Endothelial cell of umbilical vein (primary cell): ENCODE measurements around the gene LCT. TPM values are rescaled to one million over a fixed set of nuclear protein-coding genes. Genes with fewer than 3 reads are reported as not detected.

Source experiments
- BruUV-seq: library from RNA; stranded (reverse); fragments of 400-500 nt; replicated peaks from 2 replicates; lab custom pipeline; 2021; lab: Mats Ljungman, UMichigan
- CTCF ChIA-PET: fragments of 300-600, 350-600 bp; sonication (Branson Sonifier 250); formaldehyde crosslinking; loops from one replicate; lab custom pipeline; 2021; ENCODE audit warnings: antibody characterized with exemption, inconsistent platforms; lab: Charles Lee
- POLR2A ChIA-PET: fragments of 300-600, 350-600 bp; sonication (Branson Sonifier 250); formaldehyde crosslinking; loops from one replicate; lab custom pipeline; 2021; ENCODE audit warnings: antibody characterized with exemption, inconsistent platforms; lab: Charles Lee
- DNase-seq: peaks from one replicate; pipeline ENCODE4 v3.0.0-alpha.2; 2011; ENCODE audit warnings: low read depth, low spot score
- FAIRE-seq: peaks from 2 replicates; lab custom pipeline; 2011; peaks lifted over from hg19 to GRCh38; lab: Jason Lieb, UNC
- H2AFZ ChIP-seq: 2 replicates; pipeline ENCODE4 v1.6.0; 2012; ENCODE audit warnings: low read depth, low read length, control low read depth, inconsistent platforms
- H3K27ac ChIP-seq: 2 replicates; pipeline ENCODE4 v1.5.1; 2011; ENCODE audit warnings: low read depth, mild to moderate bottlenecking, control low read depth, low read length, moderate library complexity; ENCODE audit not compliant: insufficient read depth
- H3K27me3 ChIP-seq, 2 experiments: 2 replicates each; pipeline versions ENCODE4 v1.6.0 to v1.6.1; 2011; ENCODE audit warnings: low read length in 2 of 2, mixed read lengths in 1 of 2; ENCODE audit not compliant: control insufficient read depth in 2 of 2, insufficient read depth in 2 of 2
- H3K36me3 ChIP-seq, 2 experiments: 2 replicates in 1 of 2; 3 replicates in 1 of 2; pipeline ENCODE4 v1.5.1; 2011; ENCODE audit warnings: low read length in 2 of 2, mild to moderate bottlenecking in 1 of 2, moderate library complexity in 1 of 2; ENCODE audit not compliant: control insufficient read depth in 2 of 2, insufficient read depth in 2 of 2; ENCODE audit errors: extremely low read depth in 1 of 2
- H3K4me1 ChIP-seq: 3 replicates; pipeline ENCODE4 v1.5.1; 2011; ENCODE audit warnings: mild to moderate bottlenecking, low read length; ENCODE audit not compliant: control insufficient read depth, insufficient read depth; ENCODE audit errors: extremely low read depth
- H3K4me2 ChIP-seq: 2 replicates; pipeline ENCODE4 v1.6.1; 2011; ENCODE audit warnings: low read length, control low read depth, mixed read lengths; ENCODE audit not compliant: insufficient read depth
- H3K4me3 ChIP-seq, 3 experiments: fragments of 200-600 bp in 1 of 3; sonication (generic), shearing (Covaris generic) in 1 of 3; replicated peaks in 1 of 3; 2 replicates each; pipeline ENCODE4 v1.5.1; 2011 to 2016; ENCODE audit warnings: control low read depth in 3 of 3, low read length in 3 of 3, mild to moderate bottlenecking in 2 of 3, inconsistent platforms in 1 of 3, low read depth in 1 of 3, moderate library complexity in 1 of 3; ENCODE audit not compliant: insufficient read depth in 1 of 3
- H3K79me2 ChIP-seq: 2 replicates; pipeline ENCODE4 v1.6.0; 2012; ENCODE audit warnings: low read length, inconsistent platforms; ENCODE audit not compliant: control insufficient read depth, insufficient read depth
- H3K9ac ChIP-seq: replicated peaks from 2 replicates; pipeline ENCODE3; 2011; ENCODE audit warnings: low read length, control low read depth; ENCODE audit not compliant: insufficient read depth; ENCODE audit errors: extremely low read depth
- H3K9me1 ChIP-seq: replicated peaks from 3 replicates; pipeline ENCODE4 v1.6.0; 2011; ENCODE audit warnings: mild to moderate bottlenecking, low read length; ENCODE audit not compliant: control insufficient read depth, insufficient read depth; ENCODE audit errors: extremely low read depth
- H3K9me3 ChIP-seq: replicated peaks from 2 replicates; pipeline ENCODE4 v1.5.1; 2012; ENCODE audit warnings: low read length, inconsistent platforms; ENCODE audit not compliant: control insufficient read depth, insufficient read depth
- H4K20me1 ChIP-seq: replicated peaks from 2 replicates; pipeline ENCODE3; 2011; ENCODE audit warnings: mild to moderate bottlenecking, low read length; ENCODE audit not compliant: control insufficient read depth, insufficient read depth; ENCODE audit errors: extremely low read depth
- CTCF ChIP-seq, 2 donors: IDR thresholded peaks; 1 replicate in 1 of 2; 2 replicates in 1 of 2; pipeline ENCODE4 v1.5.1; 2011; ENCODE audit warnings: low read length in 2 of 2, mild to moderate bottlenecking in 2 of 2, moderate library complexity in 2 of 2, control low read depth in 1 of 2, inconsistent platforms in 1 of 2, low read depth in 1 of 2; ENCODE audit not compliant: insufficient read depth in 1 of 2; ENCODE audit errors: extremely low read depth in 1 of 2
- EZH2 ChIP-seq: IDR thresholded peaks from 2 replicates; pipeline ENCODE4 v1.6.1; 2012; ENCODE audit warnings: borderline replicate concordance, low read depth, mild to moderate bottlenecking, moderate library complexity, low read length, inconsistent platforms; ENCODE audit not compliant: severe bottlenecking
- FOS ChIP-seq: IDR thresholded peaks from 2 replicates; pipeline ENCODE4 v1.6.1; 2011; ENCODE audit warnings: mild to moderate bottlenecking, low read length, moderate library complexity, borderline replicate concordance; ENCODE audit not compliant: insufficient read depth
- GATA2 ChIP-seq: IDR thresholded peaks from 2 replicates; pipeline ENCODE4 v1.7.0; 2011; ENCODE audit warnings: low read depth, mild to moderate bottlenecking, moderate library complexity, mixed read lengths, low read length; ENCODE audit not compliant: insufficient read length, insufficient read depth
- JUN ChIP-seq: IDR thresholded peaks from 2 replicates; pipeline ENCODE4 v1.6.1; 2011; ENCODE audit warnings: borderline replicate concordance, low read depth; ENCODE audit not compliant: insufficient read length, insufficient read depth
- MAX ChIP-seq: IDR thresholded peaks from 2 replicates; pipeline ENCODE4 v1.6.1; 2011; ENCODE audit not compliant: insufficient read depth, insufficient read length
- MYC ChIP-seq: IDR thresholded peaks from one replicate; pipeline ENCODE4 v1.6.1; 2011; ENCODE audit warnings: mild to moderate bottlenecking, low read depth, low read length
- POLR2A ChIP-seq: IDR thresholded peaks from 2 replicates; pipeline ENCODE4 v1.6.1; 2012; ENCODE audit warnings: low read depth, mild to moderate bottlenecking, control low read depth, low read length
- POLR2AphosphoS5 ChIP-seq: IDR thresholded peaks from 2 replicates; pipeline ENCODE4 v1.6.1; 2012; ENCODE audit warnings: low read depth, mild to moderate bottlenecking, control low read depth, low read length, moderate library complexity; ENCODE audit not compliant: insufficient read depth
- dilution Hi-C: fragments of 300-500 bp; cut with MboI; formaldehyde crosslinking; loops from one replicate; pipeline ENCODE4 v1.15.0; 2019; ENCODE audit warnings: low sequenced_read_pairs; ENCODE audit not compliant: extremely low pct_ligation_motif_present
- intact Hi-C: fragments of 100-400 bp; cut with micrococcal nuclease; formaldehyde crosslinking; loops from one replicate; pipeline ENCODE4 v1.10.0; 2022
- polyA plus RNA-seq, 4 experiments: library from polyadenylated mRNA; depleted of rRNA in 3 of 4; stranded (reverse) in 3 of 4; unstranded in 1 of 4; fragments of >200 nt; gene quantifications; 2 replicates each; pipeline versions ENCODE4 v1.2.1 to v1.2.3, GENCODE V29; 2011 to 2012; ENCODE audit warnings: missing spikeins in 1 of 4
- total RNA-seq: library from RNA; stranded (reverse); gene quantifications from 2 replicates; pipeline ENCODE4 v1.2.3, GENCODE V29; 2021

Gene LCT
- total and polyA plus RNA-seq, 2 donors (not counting 3 experiments of a cell fraction or from before 2014, with no cell fraction given): 0.07 TPM; not detected in 1

- no peaks in the 10 kb centered on the region for H3K9me3 ChIP-seq
- DNase-seq (peak; percentile 91), FAIRE-seq (peak; percentile 95)
- dilution Hi-C loops (no loop called here), intact Hi-C loops (no loop called here)
- ChIA-PET POLR2A (interaction anchor here (0.9 kb wide), 1 partner anchor 19 kb away, joined by 3 read pairs; no protein-coding TSS in a partner anchor), CTCF (interaction anchor here (1.1 to 1.8 kb wide), 4 partner anchors 12 to 35 kb away, joined by 3 to 11 read pairs (median 4); no protein-coding TSS in a partner anchor)
- H3K36me3 ChIP-seq: peaks cover 13 to 17% of the 10 kb centered on the region in 2 experiments
- no peak overlapping the region for H3K9ac ChIP-seq
- peak overlapping the region; percentile 27 for H3K4me2 ChIP-seq
- TF ChIP-seq MYC: no peak
- no peak for TF ChIP-seq EZH2
- no peak for TF ChIP-seq POLR2A
- no peak for TF ChIP-seq GATA2
- no peak for TF ChIP-seq MAX
- TF ChIP-seq FOS: no peak
- no peak for TF ChIP-seq JUN
- TF ChIP-seq CTCF (IDR thresholded peaks at IDR 0.05; ENCODE audit: extremely low read depth in 1 of 2, insufficient read depth in 1 of 2, low read depth in 1 of 2, low read length in 2 of 2): no peak
- TF ChIP-seq POLR2AphosphoS5: no peak
- H3K27me3 ChIP-seq: no peaks in the 10 kb centered on the region
- H3K27ac ChIP-seq: no peak overlapping the region
- H2AFZ ChIP-seq: no peak overlapping the region
- peaks cover 18% of the 10 kb centered on the region for H3K4me1 ChIP-seq
- no peak overlapping the region for H3K4me3 ChIP-seq
- no peaks in the 10 kb centered on the region for H3K9me1 ChIP-seq
- BruUV-seq: no TSS peak
- H3K79me2 ChIP-seq: peaks cover 11% of the 10 kb centered on the region
- H4K20me1 ChIP-seq: peaks cover 3% of the 10 kb centered on the region
Observed at GRCh38 chr2:135762530-135762929, 74.5 kb downstream of the LCT start.
